NCI-H2196 (cell line): ENCODE results near the gene CFDP1.

ENCODE experiments used
- DNase-seq: peaks from one replicate; lab custom pipeline; 2025; ENCODE audit not compliant: unreplicated experiment; lab: John Stamatoyannopoulos, UW

The CFDP1 gene

DNA sequence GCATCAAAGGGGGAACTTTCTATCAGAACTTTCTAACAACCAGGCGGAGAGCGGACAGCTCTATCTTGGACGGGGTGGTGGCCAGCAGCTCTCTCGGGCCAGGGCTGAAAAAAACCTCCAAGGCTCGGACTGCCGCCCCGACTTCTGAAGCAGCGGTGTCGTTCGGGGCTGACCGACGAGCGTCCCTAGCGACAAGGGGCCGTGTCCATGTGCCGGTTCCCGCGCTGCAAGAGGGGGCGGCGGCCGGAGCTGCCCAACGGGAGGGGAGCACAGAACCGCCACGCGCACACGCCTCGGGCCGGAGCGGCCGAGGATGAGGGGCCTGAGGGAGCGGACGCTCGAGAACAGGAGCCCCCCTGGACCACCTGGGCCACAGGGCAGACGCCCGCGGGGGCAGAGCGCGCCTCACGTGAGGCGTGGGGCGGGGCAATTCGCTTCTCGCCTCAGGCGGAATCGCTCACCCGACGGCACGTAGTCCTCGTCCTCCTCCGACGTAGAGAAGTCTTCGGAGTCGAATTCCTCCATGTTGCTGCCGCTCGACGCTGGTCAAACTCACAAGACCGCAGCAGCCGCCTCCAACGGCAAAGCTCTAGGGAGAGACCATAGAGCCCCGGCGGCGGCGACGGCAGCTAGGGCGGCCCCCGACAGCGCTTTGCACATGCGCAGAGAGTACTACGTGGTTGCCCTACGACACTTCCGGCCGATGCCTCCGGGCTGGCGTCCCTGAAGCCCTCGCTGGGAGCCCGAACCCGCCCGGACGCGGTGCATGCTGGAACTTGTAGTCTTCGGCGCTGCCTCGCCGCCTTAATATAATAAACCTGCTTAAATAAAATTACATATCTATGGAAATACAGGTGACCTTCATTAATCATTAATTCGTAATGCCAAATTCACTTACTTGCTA is at the start of gene CFDP1:
Gene CFDP1 (minus strand): TSS at position 676 of the 904 bp plus-strand sequence. CDS start 151 bp downstream, at position 525.
- peak; percentile 83 for DNase-seq

GRCh38 chr16:75482434-75483205 is 49.3 kb upstream of the CFDP1 start:
- peak; percentile 27 for DNase-seq

- DNase-seq = no peak
Observed at GRCh38 chr16:75481475-75481874, 48.2 kb upstream of the CFDP1 start.

DNA sequence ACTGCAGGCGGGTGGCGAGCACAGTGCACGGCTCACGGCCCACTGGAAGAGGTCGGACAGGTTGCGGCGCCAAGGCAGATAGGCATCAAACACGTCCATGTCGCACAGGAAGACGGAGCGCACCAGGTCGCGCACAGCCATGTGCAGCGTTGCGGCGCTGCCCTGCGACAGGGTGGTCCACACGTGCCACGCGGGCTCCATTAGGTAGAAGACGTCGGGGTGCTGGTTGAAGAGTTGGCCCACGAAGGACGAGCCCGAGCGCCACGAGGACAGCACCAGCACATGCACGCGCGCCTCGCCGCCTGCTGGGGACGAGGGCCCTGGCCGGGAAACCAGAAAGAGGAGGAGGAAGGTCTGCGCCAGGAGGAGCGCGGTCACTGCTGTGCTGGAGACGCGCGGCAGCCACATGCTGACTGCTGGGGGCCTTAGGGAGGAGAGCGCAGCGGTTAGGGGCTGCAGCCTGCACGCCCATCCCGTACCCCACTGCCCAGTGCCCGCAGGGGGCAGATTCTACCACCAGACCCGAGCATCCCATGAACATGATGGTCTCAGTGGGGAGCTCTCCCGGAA is 46.2 kb upstream of the CFDP1 start:
- DNase-seq = no peak

GRCh38 chr16:75478480-75479345 is 45.4 kb upstream of the CFDP1 start:
- DNase-seq = no peak

DNA sequence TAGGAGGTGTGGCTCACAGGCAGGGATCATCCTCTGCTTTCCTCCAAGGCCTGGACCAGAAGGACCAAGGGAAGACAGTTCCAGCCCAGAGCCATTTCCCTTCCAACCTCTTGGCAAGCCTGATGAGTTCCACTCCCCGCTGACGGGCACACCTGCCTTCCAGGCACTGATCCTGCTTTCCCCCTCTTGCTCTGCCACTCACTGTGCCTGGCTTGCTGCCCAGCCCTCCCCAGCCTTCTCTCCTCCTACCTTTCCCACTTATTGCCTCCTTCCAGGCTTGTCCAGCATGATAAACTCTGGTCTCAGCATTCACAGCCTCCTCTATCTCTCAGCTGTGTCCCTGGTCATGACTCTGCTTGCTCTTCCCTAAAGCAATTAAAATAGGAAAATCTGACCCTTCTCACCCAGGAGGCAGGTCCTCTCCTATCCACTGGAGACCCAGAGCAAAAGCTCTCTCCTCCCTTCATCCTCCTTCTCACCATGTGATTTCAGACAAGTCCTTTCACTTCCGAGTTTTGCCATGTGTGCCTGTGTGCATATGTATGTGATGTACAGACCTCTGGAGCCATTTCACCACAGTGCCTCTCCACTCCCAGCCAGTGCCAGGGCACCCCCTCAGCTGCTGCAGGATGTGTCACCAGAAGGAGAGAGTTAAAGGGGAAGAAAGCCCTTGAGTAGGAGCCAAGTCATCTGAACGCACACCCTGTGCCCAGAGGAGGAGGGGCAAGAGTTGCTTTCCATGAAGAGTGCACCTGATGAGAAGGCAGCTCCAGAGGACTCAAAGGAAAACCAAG is 44.6 kb upstream of the CFDP1 start:
- DNase-seq = peak; percentile 53

GRCh38 chr16:75476817-75477216 is 43.5 kb upstream of the CFDP1 start:
- DNase-seq = no peak

DNA sequence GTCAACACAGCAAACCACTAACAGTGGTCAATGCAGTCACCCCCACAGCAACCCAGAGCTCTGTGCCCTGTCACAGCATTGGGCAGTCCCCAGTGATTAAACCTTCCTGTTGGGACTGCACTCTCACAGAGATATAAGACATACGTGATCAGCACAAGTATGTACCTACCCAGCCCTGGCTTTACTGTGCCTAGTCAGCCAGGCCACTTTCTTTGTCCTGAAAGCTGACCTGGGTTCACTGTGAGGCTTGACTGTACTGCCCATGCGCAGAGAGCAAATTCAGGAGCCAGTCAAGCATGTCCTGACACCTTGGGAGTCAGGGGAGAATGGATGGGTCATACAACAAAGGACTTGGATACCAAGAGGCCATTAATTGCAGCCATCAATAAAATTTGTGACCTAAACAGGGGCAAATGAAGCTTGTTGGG is 42.1 kb upstream of the CFDP1 start:
- no peak for DNase-seq

- DNase-seq = no peak
Observed at GRCh38 chr16:75472908-75473877, 39.9 kb upstream of the CFDP1 start.

GRCh38 chr16:75471723-75472633 is 38.7 kb upstream of the CFDP1 start:
- DNase-seq = peak; percentile 31

DNA sequence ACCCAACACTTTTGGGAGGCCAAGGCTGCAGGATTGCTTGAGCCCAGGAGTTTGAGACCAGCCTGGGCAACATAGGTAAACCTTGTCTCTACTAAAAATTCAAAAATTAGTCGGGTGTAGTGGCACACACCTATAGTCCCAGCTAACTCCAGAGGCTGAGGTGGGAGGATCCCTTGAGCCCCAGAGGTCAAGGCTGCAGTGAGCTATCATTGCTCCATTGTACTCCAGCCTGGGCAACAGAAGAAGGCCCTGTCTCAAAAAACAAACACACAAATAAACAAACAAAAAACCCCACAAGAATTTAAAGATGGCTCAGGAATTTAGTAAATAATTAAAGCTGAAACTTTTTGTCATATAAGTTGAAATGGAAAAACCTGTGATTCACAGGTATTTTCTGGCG is 33.5 kb upstream of the CFDP1 start:
- no peak for DNase-seq

DNA sequence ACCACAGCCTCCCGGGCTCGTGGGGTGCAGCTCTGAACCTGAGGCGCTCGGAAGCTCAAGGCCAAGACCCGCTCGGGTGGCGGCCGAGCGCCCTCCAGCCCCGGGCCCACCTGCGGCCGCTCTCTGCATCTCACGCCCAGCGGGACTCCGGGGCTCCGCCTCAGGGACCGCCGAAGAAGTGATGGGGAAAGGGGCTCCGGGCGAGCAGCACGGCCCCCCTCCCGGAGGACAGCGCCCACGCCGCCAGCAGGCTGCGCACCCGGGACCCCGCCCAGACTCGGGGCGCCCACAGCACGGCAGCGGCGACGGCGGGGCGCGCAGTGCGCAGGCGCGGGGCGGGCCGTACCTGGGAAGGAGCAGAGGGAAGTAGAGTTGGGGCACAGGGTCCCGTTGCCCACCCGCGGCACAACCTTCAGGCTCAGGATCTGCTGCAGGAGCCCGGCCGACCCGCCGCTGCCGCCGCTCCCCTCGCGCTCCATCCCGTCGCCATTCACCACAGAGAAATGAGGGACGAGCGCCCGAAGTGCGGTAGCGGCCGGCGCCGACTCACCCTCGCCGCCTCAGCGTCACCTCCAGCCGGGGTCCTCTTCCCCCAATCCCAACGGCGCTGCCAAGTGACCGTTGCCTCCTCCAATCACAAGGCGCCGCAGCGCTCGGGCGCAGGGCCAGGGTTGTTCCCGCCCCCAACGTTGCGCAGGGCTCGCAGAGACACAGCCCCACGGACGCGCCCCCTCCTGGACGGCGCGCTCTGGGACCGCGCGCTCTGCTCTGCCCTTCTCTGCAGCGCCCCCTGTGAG is 31.0 kb upstream of the CFDP1 start, which contains the start of gene TMEM170A:
Gene TMEM170A (minus strand): TSS at position 568 of the 797 bp plus-strand sequence. CDS start 89 bp downstream, at position 479.
- peak; percentile 92 for DNase-seq

DNA sequence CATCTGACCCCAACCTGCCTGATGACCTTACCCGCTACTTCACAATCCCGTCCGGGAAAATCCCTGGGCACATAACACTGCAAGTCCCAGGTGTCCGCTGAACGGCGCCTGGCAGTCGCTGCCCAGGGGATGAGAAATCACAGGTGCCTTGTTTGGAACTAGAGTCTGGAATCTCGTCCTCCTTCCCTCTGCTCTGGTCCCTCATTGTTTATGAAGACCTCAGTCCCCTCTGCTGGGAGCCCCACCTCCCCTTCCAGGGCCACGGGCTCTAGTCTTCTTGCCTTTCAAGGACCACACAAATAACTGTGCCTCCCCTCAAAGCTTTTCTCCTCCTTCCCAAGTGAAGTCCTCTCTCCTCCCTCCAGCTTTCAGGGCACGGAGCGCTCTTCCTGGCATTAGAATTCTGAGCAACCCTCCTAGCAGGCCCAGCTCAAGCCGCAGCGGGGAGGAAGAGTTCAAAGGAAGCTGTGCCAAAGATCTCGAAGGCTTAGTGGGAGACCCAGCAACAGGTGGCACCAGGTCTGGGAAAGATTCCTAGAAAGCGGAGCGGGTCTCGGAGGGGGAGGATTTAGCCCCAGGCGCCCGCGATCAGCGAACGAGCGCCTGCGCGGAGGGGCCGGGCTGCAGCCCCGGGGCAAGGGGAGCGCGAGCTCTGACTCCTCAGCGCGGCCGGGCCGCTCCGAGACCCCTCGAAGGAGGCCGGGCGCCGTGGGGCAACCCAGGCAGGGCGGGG is 30.3 kb upstream of the CFDP1 start:
- peak; percentile 7 for DNase-seq

DNA sequence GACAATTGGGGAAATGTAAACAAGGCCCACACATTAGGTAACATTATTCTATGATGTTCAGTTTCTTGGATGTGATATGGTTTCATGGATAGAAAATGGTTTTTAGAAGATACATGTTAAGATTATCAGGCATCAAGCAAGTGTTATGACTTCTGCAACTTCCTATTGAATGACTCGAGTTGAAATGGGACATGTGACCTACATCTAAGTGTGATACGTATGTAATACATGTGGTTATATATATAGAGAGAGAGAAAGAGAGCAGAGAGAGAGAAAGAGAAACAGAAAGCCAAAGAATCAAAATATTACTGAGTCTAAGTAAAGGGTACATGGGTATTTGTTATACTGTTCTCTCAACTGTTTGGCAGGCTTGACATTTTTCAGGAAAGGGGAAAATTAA is 29.5 kb upstream of the CFDP1 start:
- DNase-seq = no peak

DNA sequence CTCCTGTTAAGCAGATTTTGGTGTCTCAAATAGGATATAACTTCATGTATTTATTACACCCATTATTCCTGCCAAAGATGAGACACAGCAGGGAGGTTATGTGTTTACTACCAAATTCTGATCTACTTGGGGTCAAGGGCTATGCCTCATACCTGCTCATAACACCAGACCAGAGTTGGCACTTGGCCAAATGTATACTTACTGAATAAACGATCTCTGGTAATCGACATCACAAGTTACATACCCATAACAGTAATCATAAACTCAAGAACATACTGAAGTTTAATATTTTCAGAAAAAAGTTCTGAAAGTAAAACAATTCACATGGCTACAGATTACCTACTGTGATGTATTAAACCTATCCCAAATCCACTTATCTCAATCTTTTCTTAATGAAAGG is 28.3 kb upstream of the CFDP1 start:
- DNase-seq = no peak

DNA sequence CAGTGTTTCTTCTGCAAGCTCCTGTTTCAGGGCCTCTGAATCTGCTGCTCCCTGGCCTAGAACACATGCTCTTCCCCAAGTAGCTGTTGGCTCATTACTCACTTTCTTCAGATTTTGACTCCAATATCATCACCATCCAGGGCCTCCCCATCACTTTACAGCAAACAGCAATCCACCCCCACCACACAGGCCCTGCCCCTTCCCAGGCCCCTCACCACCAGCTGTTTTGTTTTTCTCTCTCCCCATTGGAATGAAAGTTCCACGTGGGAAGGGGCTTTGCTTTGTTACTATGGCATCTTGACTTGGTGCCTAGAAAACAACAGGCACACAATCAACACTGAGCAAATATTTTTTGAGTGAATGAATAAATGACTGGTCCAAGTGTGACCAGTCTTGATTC is 27.1 kb upstream of the CFDP1 start:
- no peak for DNase-seq
